ENCODE data around the gene ARAP3.

Gene ARAP3

GRCh38 chr5:141686648-141687416 lies 4.8 kb upstream of the ARAP3 start:
- Histone ChIP-seq H3K4me3 (ENCODE audit: low read depth, low read length) (no peak overlapping the region), H3K4ac (ENCODE audit: low read depth, low read length) (no peak overlapping the region), H2BK120ac (ENCODE audit: insufficient read depth, low read length, poor library complexity) (peak overlapping the region; percentile 69), H2BK5ac (ENCODE audit: low read depth, low read length, poor library complexity) (peak overlapping the region; percentile 5), H3K36me3 (ENCODE audit: control insufficient read depth in 1 of 2, insufficient read depth in 2 of 2, low read length in 2 of 2) (no peaks in the 10 kb centered on the region), H3K18ac (ENCODE audit: low read length) (peak overlapping the region; percentile 17), H3K9ac (ENCODE audit: low read length) (no peak overlapping the region), H3K23ac (ENCODE audit: low read length) (no peak overlapping the region), H3K4me1 (ENCODE audit: control insufficient read depth in 1 of 2, insufficient read depth in 2 of 2, low read length in 2 of 2) (peaks cover 10 to 22% of the 10 kb centered on the region in 2 experiments), H3K79me1 (ENCODE audit: low read length) (peaks cover 10% of the 10 kb centered on the region), H3K9me3 (ENCODE audit: insufficient read depth, low read depth, low read length) (no peaks in the 10 kb centered on the region), H2AFZ (ENCODE audit: insufficient read depth, low read length, poor library complexity) (no peak overlapping the region), H3K4me2 (ENCODE audit: low read length) (no peak overlapping the region), H2AK5ac (ENCODE audit: low read length) (peak overlapping the region; percentile 36), H2BK12ac (ENCODE audit: low read length) (peak overlapping the region; percentile 51), H3K27ac (ENCODE audit: low read depth, low read length) (peak overlapping the region; percentile 24), H4K91ac (ENCODE audit: low read depth, low read length) (peak overlapping the region; percentile 37), H3K14ac (ENCODE audit: low read length) (no peak overlapping the region), H4K8ac (ENCODE audit: low read depth, low read length) (peak overlapping the region; percentile 25), H3K79me2 (ENCODE audit: control insufficient read depth, insufficient read depth, low read length, poor library complexity) (no peaks in the 10 kb centered on the region), H3K27me3 (ENCODE audit: insufficient read depth, low read length) (no peaks in the 10 kb centered on the region), H4K12ac (ENCODE audit: low read depth, low read length) (no peak overlapping the region)
- WGBS (ENCODE audit: extremely low coverage, insufficient coverage, insufficient read length), result no CpG with 5 or more reads among the region's 3 CpGs
- DNase-seq, result no peak

DNA sequence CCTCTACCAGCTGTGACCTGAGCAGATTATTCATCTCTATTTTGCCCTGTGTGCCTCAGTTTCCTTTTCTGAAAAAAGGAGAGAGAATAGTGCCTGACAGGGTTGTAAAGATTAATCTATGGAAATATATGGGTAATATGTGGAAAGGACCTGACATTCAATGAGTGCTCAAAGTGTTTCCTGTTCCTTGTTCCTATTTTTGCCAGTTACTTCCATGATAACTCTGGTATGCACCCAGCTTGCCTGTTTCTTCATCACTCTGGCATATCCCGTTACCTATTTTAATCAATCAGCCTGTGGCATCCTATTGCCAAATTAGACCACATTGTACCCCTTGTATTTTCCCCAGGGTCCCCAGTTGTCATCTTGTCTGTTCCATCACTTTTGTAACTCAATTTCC lies 3.6 kb upstream of the ARAP3 start:
- Histone ChIP-seq H3K27me3 (ENCODE audit: insufficient read depth, low read length) (no peaks in the 10 kb centered on the region), H3K18ac (ENCODE audit: low read length) (no peak overlapping the region), H2BK120ac (ENCODE audit: insufficient read depth, low read length, poor library complexity) (no peak overlapping the region), H3K9me3 (ENCODE audit: insufficient read depth, low read depth, low read length) (no peaks in the 10 kb centered on the region), H3K4me1 (ENCODE audit: control insufficient read depth in 1 of 2, insufficient read depth in 2 of 2, low read length in 2 of 2) (peaks cover 15 to 33% of the 10 kb centered on the region in 2 experiments), H3K4ac (ENCODE audit: low read depth, low read length) (no peak overlapping the region), H4K91ac (ENCODE audit: low read depth, low read length) (no peak overlapping the region), H3K79me1 (ENCODE audit: low read length) (peaks cover 17% of the 10 kb centered on the region), H4K12ac (ENCODE audit: low read depth, low read length) (no peak overlapping the region), H3K14ac (ENCODE audit: low read length) (no peak overlapping the region), H2BK12ac (ENCODE audit: low read length) (no peak overlapping the region), H2AK5ac (ENCODE audit: low read length) (no peak overlapping the region), H4K8ac (ENCODE audit: low read depth, low read length) (no peak overlapping the region), H2BK5ac (ENCODE audit: low read depth, low read length, poor library complexity) (no peak overlapping the region), H3K4me2 (ENCODE audit: low read length) (no peak overlapping the region), H3K79me2 (ENCODE audit: control insufficient read depth, insufficient read depth, low read length, poor library complexity) (no peaks in the 10 kb centered on the region), H2AFZ (ENCODE audit: insufficient read depth, low read length, poor library complexity) (no peak overlapping the region), H3K23ac (ENCODE audit: low read length) (no peak overlapping the region), H3K4me3 (ENCODE audit: low read depth, low read length) (no peak overlapping the region), H3K27ac (ENCODE audit: low read depth, low read length) (no peak overlapping the region), H3K9ac (ENCODE audit: low read length) (no peak overlapping the region), H3K36me3 (ENCODE audit: control insufficient read depth in 1 of 2, insufficient read depth in 2 of 2, low read length in 2 of 2) (no peaks in the 10 kb centered on the region)
- DNase-seq, result no peak
- WGBS (ENCODE audit: extremely low coverage, insufficient coverage, insufficient read length), result no CpG with 5 or more reads among the region's 1 CpG

GRCh38 chr5:141683596-141684141 lies 1.6 kb upstream of the ARAP3 start:
- Histone ChIP-seq H3K14ac (ENCODE audit: low read length) (no peak overlapping the region), H4K12ac (ENCODE audit: low read depth, low read length) (no peak overlapping the region), H3K23ac (ENCODE audit: low read length) (no peak overlapping the region), H2AFZ (ENCODE audit: insufficient read depth, low read length, poor library complexity) (no peak overlapping the region), H3K4me3 (ENCODE audit: low read depth, low read length) (no peak overlapping the region), H3K9me3 (ENCODE audit: insufficient read depth, low read depth, low read length) (no peaks in the 10 kb centered on the region), H3K18ac (ENCODE audit: low read length) (no peak overlapping the region), H3K27ac (ENCODE audit: low read depth, low read length) (no peak overlapping the region), H3K4me1 (ENCODE audit: control insufficient read depth in 1 of 2, insufficient read depth in 2 of 2, low read length in 2 of 2) (peaks cover 23 to 33% of the 10 kb centered on the region in 2 experiments), H4K8ac (ENCODE audit: low read depth, low read length) (no peak overlapping the region), H2BK120ac (ENCODE audit: insufficient read depth, low read length, poor library complexity) (no peak overlapping the region), H3K79me2 (ENCODE audit: control insufficient read depth, insufficient read depth, low read length, poor library complexity) (no peaks in the 10 kb centered on the region), H3K27me3 (ENCODE audit: insufficient read depth, low read length) (no peaks in the 10 kb centered on the region), H3K4me2 (ENCODE audit: low read length) (no peak overlapping the region), H3K79me1 (ENCODE audit: low read length) (peaks cover 17% of the 10 kb centered on the region), H3K9ac (ENCODE audit: low read length) (no peak overlapping the region), H2BK12ac (ENCODE audit: low read length) (no peak overlapping the region), H3K36me3 (ENCODE audit: control insufficient read depth in 1 of 2, insufficient read depth in 2 of 2, low read length in 2 of 2) (peaks cover 4 to 8% of the 10 kb centered on the region in 2 experiments), H3K4ac (ENCODE audit: low read depth, low read length) (no peak overlapping the region), H2AK5ac (ENCODE audit: low read length) (no peak overlapping the region), H4K91ac (ENCODE audit: low read depth, low read length) (no peak overlapping the region), H2BK5ac (ENCODE audit: low read depth, low read length, poor library complexity) (no peak overlapping the region)
- DNase-seq, result no peak

- Histone ChIP-seq H2BK5ac (ENCODE audit: low read depth, low read length, poor library complexity) (peak overlapping the region; percentile 45), H3K9me3 (ENCODE audit: insufficient read depth, low read depth, low read length) (no peaks in the 10 kb centered on the region), H3K79me2 (ENCODE audit: control insufficient read depth, insufficient read depth, low read length, poor library complexity) (no peaks in the 10 kb centered on the region), H3K9ac (ENCODE audit: low read length) (peak overlapping the region; percentile 61), H4K12ac (ENCODE audit: low read depth, low read length) (peak overlapping the region; percentile 68), H3K36me3 (ENCODE audit: control insufficient read depth in 1 of 2, insufficient read depth in 2 of 2, low read length in 2 of 2) (peaks cover 4 to 10% of the 10 kb centered on the region in 2 experiments), H3K27ac (ENCODE audit: low read depth, low read length) (peak overlapping the region; percentile 78), H2AK5ac (ENCODE audit: low read length) (peak overlapping the region; percentile 25), H3K4ac (ENCODE audit: low read depth, low read length) (peak overlapping the region; percentile 13), H3K14ac (ENCODE audit: low read length) (peak overlapping the region; percentile 38), H2BK12ac (ENCODE audit: low read length) (peak overlapping the region; percentile 7), H3K79me1 (ENCODE audit: low read length) (peaks cover 14% of the 10 kb centered on the region), H3K4me1 (ENCODE audit: control insufficient read depth in 1 of 2, insufficient read depth in 2 of 2, low read length in 2 of 2) (peaks cover 20 to 27% of the 10 kb centered on the region in 2 experiments), H3K4me2 (ENCODE audit: low read length) (peak overlapping the region; percentile 51), H4K8ac (ENCODE audit: low read depth, low read length) (peak overlapping the region; percentile 43), H3K23ac (ENCODE audit: low read length) (no peak overlapping the region), H2BK120ac (ENCODE audit: insufficient read depth, low read length, poor library complexity) (peak overlapping the region; percentile 39), H3K4me3 (ENCODE audit: low read depth, low read length) (peak overlapping the region; percentile 23), H3K18ac (ENCODE audit: low read length) (peak overlapping the region; percentile 19), H3K27me3 (ENCODE audit: insufficient read depth, low read length) (no peaks in the 10 kb centered on the region), H2AFZ (ENCODE audit: insufficient read depth, low read length, poor library complexity) (no peak overlapping the region), H4K91ac (ENCODE audit: low read depth, low read length) (peak overlapping the region; percentile 72)
- no peak for DNase-seq
- WGBS (ENCODE audit: extremely low coverage, insufficient coverage, insufficient read length), result no CpG with 5 or more reads among the region's 2 CpGs
Measured at GRCh38 chr5:141681295-141681694, 735 bp downstream of the ARAP3 start.

Data from trophoblast cell (in vitro differentiated cells and primary cell).